Bronchial epithelial cell (primary cell): Measurements from ENCODE around the gene LYPD6B. TPM values are rescaled to one million over a fixed set of nuclear protein-coding genes. Genes with fewer than 3 reads are reported as not detected.

ENCODE experiments used
- DNase-seq: peaks from one replicate; pipeline ENCODE4 v3.0.0-alpha.2; 2010; ENCODE audit warnings: low read depth
- FAIRE-seq: peaks from 2 replicates; lab custom pipeline; 2011; peaks lifted over from hg19 to GRCh38; lab: Jason Lieb, UNC
- H3K27me3 ChIP-seq: 2 replicates; pipeline ENCODE4 v1.5.1; 2011; ENCODE audit warnings: low read length; ENCODE audit not compliant: control insufficient read depth, insufficient read depth
- H3K36me3 ChIP-seq: 2 replicates; pipeline ENCODE4 v1.5.1; 2011; ENCODE audit warnings: low read length; ENCODE audit not compliant: control insufficient read depth, insufficient read depth
- H3K4me3 ChIP-seq: 2 replicates; pipeline ENCODE4 v1.5.1; 2011; ENCODE audit warnings: mild to moderate bottlenecking, low read depth, low read length, control low read depth
- total RNA-seq: library from RNA; depleted of rRNA; stranded (reverse); fragments of >200 nt; gene quantifications from 2 replicates; pipeline ENCODE4 v1.2.1, GENCODE V29; 2014
- TF ChIP-seq, protein P1 (sequence below): IDR thresholded peaks from 2 replicates; pipeline ENCODE4 v1.5.1; 2011; ENCODE audit warnings: mild to moderate bottlenecking, moderate library complexity, low read length, control low read depth, inconsistent platforms; ENCODE audit not compliant: insufficient read depth, severe bottlenecking

LYPD6B gene
- total RNA-seq, 1 donor from 2014 or later: 14.7 TPM

DNA sequence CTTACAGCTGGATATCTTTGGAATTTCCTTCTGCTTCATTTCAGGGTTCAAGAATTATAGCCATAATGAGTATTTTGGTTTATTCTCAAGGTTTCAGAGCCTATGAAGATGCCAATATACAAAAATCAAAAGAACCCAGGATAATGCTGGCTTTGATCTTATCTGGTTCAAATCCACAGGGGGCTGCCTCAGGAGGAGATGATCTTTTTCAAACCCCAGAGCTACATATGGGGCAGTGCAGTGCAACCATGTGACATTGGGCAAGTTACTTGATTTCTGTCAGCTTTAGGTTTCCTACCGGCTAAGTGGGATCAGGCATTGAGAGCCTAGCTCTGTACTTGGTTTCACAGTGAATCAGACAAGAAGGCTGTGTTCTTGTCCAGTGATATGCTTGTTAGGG, 23.0 kb upstream of the LYPD6B start:
- Histone ChIP-seq H3K4me3 (no peak overlapping the region), H3K36me3 (no peaks in the 10 kb centered on the region), H3K27me3 (peaks cover 2% of the 10 kb centered on the region)
- DNase-seq (no peak), FAIRE-seq (no peak)
- TF ChIP-seq, protein P1, sequence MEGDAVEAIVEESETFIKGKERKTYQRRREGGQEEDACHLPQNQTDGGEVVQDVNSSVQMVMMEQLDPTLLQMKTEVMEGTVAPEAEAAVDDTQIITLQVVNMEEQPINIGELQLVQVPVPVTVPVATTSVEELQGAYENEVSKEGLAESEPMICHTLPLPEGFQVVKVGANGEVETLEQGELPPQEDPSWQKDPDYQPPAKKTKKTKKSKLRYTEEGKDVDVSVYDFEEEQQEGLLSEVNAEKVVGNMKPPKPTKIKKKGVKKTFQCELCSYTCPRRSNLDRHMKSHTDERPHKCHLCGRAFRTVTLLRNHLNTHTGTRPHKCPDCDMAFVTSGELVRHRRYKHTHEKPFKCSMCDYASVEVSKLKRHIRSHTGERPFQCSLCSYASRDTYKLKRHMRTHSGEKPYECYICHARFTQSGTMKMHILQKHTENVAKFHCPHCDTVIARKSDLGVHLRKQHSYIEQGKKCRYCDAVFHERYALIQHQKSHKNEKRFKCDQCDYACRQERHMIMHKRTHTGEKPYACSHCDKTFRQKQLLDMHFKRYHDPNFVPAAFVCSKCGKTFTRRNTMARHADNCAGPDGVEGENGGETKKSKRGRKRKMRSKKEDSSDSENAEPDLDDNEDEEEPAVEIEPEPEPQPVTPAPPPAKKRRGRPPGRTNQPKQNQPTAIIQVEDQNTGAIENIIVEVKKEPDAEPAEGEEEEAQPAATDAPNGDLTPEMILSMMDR: no peak

DNA sequence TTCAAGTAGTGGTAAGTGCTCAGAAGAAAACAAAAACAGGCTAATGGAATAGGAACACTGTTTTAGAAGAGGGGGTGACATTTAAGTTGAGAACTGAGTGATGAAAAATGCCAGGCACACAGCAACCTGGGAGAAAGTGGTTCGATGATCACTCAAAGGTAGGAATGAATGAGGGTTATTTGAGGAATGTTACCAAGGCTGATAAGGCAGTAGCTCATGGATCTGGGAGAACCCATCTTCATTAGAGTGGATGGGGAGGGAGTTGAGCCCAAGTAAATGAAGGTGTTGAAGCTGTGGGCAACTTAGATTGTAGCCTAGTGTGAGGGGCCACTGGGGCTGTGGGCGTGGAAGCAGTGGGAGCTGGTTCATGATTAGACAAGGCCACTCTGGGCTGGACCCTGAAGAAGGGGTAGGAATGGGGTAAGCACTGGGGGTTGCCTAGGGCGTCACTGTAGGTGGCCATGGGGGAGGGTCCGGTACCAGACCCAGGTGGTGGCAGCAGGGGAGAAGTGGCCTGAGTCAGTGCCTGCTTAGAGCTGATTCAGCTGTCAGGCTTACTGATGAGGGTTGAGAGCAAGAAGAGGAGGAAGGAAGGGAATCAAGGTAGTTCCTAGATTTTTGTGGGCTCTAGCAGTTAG, 22.5 kb upstream of the LYPD6B start:
- DNase-seq: no peak
- FAIRE-seq: no peak
- peaks cover 2% of the 10 kb centered on the region for H3K27me3 ChIP-seq
- TF ChIP-seq, protein P1: no peak
- no peak overlapping the region for H3K4me3 ChIP-seq
- no peaks in the 10 kb centered on the region for H3K36me3 ChIP-seq

- H3K27me3 ChIP-seq: peaks cover 2% of the 10 kb centered on the region
- TF ChIP-seq, protein P1: peak; percentile 73
- FAIRE-seq (no peak), DNase-seq (peak; percentile 59)
- no peaks in the 10 kb centered on the region for H3K36me3 ChIP-seq
- H3K4me3 ChIP-seq: no peak overlapping the region
These were observed 21.1 kb upstream of the LYPD6B start for GRCh38 chr2:149017116-149017985.

DNA sequence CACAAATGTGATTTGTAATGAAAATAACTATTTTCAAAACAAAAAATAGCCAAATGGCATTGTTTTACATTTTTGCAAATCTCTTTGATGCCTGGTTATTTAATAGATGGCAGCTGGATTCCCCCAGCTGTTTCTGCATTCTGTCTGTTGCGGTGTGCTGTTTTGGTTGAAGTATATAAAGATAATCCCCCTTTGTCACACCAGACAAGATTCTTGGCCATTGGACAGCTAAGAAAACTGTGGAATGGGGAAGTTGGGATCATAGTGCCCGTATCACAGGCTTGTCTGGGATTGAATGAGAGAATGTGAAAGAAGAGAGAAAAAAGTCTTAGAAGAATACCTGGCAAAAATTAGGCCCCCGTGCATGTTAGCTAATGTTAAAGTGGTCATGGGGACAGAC, 19.5 kb upstream of the LYPD6B start:
- FAIRE-seq (no peak), DNase-seq (no peak)
- Histone ChIP-seq H3K36me3 (no peaks in the 10 kb centered on the region), H3K4me3 (no peak overlapping the region), H3K27me3 (peaks cover 2% of the 10 kb centered on the region)
- TF ChIP-seq, protein P1: no peak

- Histone ChIP-seq H3K4me3 (no peak overlapping the region), H3K27me3 (peaks cover 2% of the 10 kb centered on the region), H3K36me3 (no peaks in the 10 kb centered on the region)
- no peak for FAIRE-seq
- DNase-seq: peak; percentile 23
- TF ChIP-seq, protein P1: no peak
These were observed 18.7 kb upstream of the LYPD6B start for GRCh38 chr2:149019768-149020167.
